ENCODE results near the gene PRPF6. TPM values are rescaled to one million over a fixed set of nuclear protein-coding genes. Genes with fewer than 3 reads are reported as not detected.

PRPF6 gene
- total RNA-seq, 1 experiment from 2014 or later = 103 TPM

DNA sequence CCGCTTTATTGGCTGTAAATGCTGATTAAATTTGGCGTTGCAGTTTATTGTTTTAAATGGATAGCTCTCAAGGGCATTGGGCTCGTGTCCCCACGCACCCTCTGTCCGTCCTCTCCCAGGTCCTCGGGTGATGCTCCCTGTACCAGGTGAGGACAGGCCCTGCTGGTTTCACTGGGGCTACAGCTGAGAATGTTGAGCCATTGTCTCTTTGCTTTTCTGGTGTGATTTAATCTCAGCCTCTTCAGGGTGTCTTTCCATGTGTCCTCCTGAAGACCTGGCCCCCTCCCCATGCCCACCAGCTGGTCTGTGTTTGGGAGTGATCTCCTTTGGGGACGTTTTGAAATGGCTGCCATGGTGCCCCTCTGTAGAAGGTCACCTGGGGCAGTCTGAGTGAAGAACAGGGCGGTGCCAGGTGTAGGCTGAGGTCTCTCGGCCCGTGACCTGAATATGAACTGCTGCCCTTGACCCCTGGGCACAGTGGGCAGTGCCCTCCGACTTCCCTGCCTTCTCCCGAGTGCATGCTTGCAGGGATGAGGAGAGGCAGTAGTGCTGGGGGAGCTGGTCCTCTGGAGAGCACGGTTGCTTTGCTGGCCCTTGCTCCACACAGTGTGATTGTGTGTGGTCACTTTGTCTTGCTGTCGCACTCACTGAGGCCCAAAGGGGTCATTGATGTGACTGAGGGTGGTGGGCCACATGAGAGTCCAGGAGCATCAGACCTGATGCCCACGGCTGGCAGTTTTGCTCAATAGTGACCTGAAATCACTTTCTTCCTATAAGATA is 42.6 kb downstream of the PRPF6 start:
- Histone ChIP-seq H3K9me2 (ENCODE audit: insufficient read depth) (no peaks in the 10 kb centered on the region), H3F3A (ENCODE audit: insufficient read depth, low read depth) (peaks cover 22% of the 10 kb centered on the region), H3K9me3 (ENCODE audit: insufficient read depth, low read depth) (no peaks in the 10 kb centered on the region), H3K27me3 (ENCODE audit: insufficient read depth, low read depth) (no peaks in the 10 kb centered on the region), H2AFZ (no peak overlapping the region), H3K27ac (no peak overlapping the region), H3K36me3 (ENCODE audit: low read depth) (peaks cover 22% of the 10 kb centered on the region), H3K4me1 (replicated peaks; ENCODE audit: insufficient read depth) (no peaks in the 10 kb centered on the region), H4K20me1 (ENCODE audit: insufficient read depth) (peaks cover 21% of the 10 kb centered on the region), H3K4me2 (no peak overlapping the region), H3K79me2 (ENCODE audit: low read depth) (no peaks in the 10 kb centered on the region), H3K4me3 (no peak overlapping the region)
- ChIA-PET CTCF (no interaction called here), POLR2A (ENCODE audit: unreplicated experiment) (no interaction called here)
- BruUV-seq (replicated peaks) = no TSS peak
- intact Hi-C loops (cut with micrococcal nuclease; ENCODE audit: unreplicated experiment) = no loop called here
- TF ChIP-seq EZH2 (IDR thresholded peaks at IDR 0.05; ENCODE audit: low read depth) = no peak
- TF ChIP-seq, protein P1, sequence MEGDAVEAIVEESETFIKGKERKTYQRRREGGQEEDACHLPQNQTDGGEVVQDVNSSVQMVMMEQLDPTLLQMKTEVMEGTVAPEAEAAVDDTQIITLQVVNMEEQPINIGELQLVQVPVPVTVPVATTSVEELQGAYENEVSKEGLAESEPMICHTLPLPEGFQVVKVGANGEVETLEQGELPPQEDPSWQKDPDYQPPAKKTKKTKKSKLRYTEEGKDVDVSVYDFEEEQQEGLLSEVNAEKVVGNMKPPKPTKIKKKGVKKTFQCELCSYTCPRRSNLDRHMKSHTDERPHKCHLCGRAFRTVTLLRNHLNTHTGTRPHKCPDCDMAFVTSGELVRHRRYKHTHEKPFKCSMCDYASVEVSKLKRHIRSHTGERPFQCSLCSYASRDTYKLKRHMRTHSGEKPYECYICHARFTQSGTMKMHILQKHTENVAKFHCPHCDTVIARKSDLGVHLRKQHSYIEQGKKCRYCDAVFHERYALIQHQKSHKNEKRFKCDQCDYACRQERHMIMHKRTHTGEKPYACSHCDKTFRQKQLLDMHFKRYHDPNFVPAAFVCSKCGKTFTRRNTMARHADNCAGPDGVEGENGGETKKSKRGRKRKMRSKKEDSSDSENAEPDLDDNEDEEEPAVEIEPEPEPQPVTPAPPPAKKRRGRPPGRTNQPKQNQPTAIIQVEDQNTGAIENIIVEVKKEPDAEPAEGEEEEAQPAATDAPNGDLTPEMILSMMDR (conservative IDR thresholded peaks at IDR 0.05) = no peak
- no peak for DNase-seq

DNA sequence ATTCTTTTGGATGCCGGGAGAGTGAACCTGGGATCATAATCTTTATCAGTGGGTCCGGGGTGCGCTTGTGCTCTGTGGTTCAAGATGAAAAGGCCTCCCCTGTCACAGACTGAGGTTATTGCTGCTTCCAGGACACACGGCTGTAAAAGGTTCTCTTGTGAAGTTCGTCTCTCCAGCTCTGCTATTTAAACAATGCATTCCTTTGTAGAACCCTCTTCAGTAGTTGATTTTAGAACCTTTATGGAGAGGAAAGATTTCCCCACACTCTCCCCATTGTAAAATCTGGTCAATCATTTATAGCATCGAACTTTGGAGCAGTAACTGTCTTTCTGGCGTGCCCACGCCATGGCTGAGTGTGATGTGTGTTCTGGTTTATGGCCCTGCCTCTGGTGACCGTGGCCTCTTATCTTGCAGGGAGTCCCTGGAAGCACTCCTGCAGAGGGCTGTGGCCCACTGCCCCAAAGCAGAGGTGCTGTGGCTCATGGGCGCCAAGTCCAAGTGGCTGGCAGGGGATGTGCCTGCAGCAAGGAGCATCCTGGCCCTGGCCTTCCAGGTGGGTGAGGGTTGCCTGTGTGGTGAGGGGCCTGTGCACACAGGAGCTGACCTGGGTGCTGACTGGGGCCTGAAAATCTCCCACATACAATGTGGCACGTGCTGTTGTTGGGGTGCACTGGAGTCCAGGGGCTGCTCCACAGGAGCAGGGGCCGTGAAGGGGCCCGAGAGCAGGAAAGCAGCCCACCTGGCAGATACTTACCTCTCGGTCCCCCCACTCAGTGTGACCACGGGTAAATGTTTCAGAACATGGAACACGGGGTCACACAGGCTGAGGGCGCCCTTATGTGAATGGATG is 43.4 kb downstream of the PRPF6 start:
- Histone ChIP-seq H3K79me2 (ENCODE audit: low read depth) (no peaks in the 10 kb centered on the region), H3K4me1 (replicated peaks; ENCODE audit: insufficient read depth) (no peaks in the 10 kb centered on the region), H3K36me3 (ENCODE audit: low read depth) (peaks cover 23% of the 10 kb centered on the region), H3K27me3 (ENCODE audit: insufficient read depth, low read depth) (no peaks in the 10 kb centered on the region), H3K4me3 (no peak overlapping the region), H3K9me3 (ENCODE audit: insufficient read depth, low read depth) (no peaks in the 10 kb centered on the region), H3K9me2 (ENCODE audit: insufficient read depth) (no peaks in the 10 kb centered on the region), H3K4me2 (no peak overlapping the region), H4K20me1 (ENCODE audit: insufficient read depth) (peaks cover 21% of the 10 kb centered on the region), H3F3A (ENCODE audit: insufficient read depth, low read depth) (peaks cover 20% of the 10 kb centered on the region), H2AFZ (no peak overlapping the region), H3K27ac (no peak overlapping the region)
- ChIA-PET POLR2A (ENCODE audit: unreplicated experiment) (no interaction called here), CTCF (no interaction called here)
- no TSS peak for BruUV-seq (replicated peaks)
- intact Hi-C loops (cut with micrococcal nuclease; ENCODE audit: unreplicated experiment) = no loop called here
- no peak for DNase-seq
- TF ChIP-seq, protein P1 (conservative IDR thresholded peaks at IDR 0.05) = no peak
- TF ChIP-seq EZH2 (IDR thresholded peaks at IDR 0.05; ENCODE audit: low read depth) = no peak

DNA sequence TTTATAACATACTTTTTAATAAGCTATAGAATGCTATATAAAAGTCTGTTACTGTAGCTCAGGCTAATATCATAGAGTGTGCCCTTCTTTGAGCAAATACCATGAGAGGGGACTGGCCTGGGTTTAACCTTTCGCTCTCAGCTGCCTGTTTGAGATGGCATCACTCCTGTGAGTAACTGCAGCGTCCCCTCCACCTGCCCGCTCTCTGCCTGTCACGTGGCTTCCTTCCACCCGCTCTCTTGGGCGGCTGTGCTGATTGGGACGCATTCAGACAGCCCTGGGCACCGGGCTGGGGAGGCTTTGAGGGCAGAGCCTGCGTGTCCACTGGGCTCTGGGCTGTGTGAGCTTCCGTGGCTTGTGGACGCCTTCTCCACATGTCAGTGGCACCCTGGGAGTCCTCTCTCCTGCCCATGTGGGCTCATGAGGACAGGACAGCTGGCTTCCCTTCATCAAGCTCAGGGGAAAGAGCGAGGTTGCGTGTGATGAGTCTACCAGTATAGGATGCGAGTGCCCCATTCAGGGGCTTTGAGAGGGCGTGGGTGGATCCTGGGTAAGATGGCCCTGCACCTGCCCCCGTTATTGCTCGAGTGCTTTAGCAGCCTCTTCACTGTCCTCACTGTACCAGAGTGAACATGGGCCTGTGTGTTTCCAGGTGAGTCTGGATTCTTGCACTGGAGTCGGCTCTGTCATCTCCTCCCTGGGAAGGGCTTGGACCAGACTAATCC is 44.3 kb downstream of the PRPF6 start:
- DNase-seq = no peak
- Histone ChIP-seq H3K4me2 (no peak overlapping the region), H3K27me3 (ENCODE audit: insufficient read depth, low read depth) (no peaks in the 10 kb centered on the region), H3F3A (ENCODE audit: insufficient read depth, low read depth) (peaks cover 11% of the 10 kb centered on the region), H2AFZ (no peak overlapping the region), H3K36me3 (ENCODE audit: low read depth) (peaks cover 25% of the 10 kb centered on the region), H3K9me2 (ENCODE audit: insufficient read depth) (no peaks in the 10 kb centered on the region), H3K4me1 (replicated peaks; ENCODE audit: insufficient read depth) (no peaks in the 10 kb centered on the region), H4K20me1 (ENCODE audit: insufficient read depth) (peaks cover 16% of the 10 kb centered on the region), H3K27ac (no peak overlapping the region), H3K79me2 (ENCODE audit: low read depth) (no peaks in the 10 kb centered on the region), H3K4me3 (no peak overlapping the region), H3K9me3 (ENCODE audit: insufficient read depth, low read depth) (no peaks in the 10 kb centered on the region)
- ChIA-PET POLR2A (ENCODE audit: unreplicated experiment) (no interaction called here), CTCF (no interaction called here)
- intact Hi-C loops (cut with micrococcal nuclease; ENCODE audit: unreplicated experiment) = no loop called here
- TF ChIP-seq, protein P1 (conservative IDR thresholded peaks at IDR 0.05) = no peak
- no peak for TF ChIP-seq EZH2 (IDR thresholded peaks at IDR 0.05; ENCODE audit: low read depth)
- no TSS peak for BruUV-seq (replicated peaks)

Measured in PC-9 (cell line).